Measurements from ENCODE around the gene ASB1. TPM values are rescaled to one million over a fixed set of nuclear protein-coding genes. Genes with fewer than 3 reads are reported as not detected.

Gene ASB1
- total and polyA plus RNA-seq, 2 donors (not counting 1 experiment from before 2014, with no cell fraction given) = 19.3 to 40.6 TPM

DNA sequence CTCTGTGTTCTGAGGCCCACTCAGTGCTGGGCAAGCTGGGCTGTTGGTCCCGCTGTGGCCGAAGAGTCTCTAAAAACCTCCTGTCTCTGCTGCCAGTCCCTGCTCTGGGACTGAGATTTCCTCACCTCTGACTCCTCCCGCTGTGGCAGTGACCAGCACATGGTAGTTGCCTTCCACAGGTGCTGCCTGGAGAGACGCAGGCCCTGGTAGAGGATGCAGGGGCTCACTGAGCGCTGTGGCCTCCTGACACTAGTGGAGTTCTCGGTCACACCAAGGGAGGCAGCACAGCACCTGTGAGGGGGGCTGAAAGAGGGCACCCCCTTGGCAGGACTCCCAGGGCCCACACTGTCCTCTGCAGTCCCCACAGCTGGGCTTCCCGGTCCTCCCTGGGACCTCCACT is 3.8 kb upstream of the ASB1 start:
- H3K9ac ChIP-seq (ENCODE audit: insufficient read depth, low read length) = no peak overlapping the region
- no peaks in the 10 kb centered on the region for H3K9me3 ChIP-seq (ENCODE audit: control insufficient read depth, insufficient read depth, low read depth, low read length)
- peaks cover 8% of the 10 kb centered on the region for H3K79me2 ChIP-seq (ENCODE audit: control insufficient read depth, insufficient read depth, low read length)
- H3K4me1 ChIP-seq (ENCODE audit: control insufficient read depth, extremely low read depth, insufficient read depth, low read length) = peaks cover 23% of the 10 kb centered on the region
- H4K20me1 ChIP-seq (ENCODE audit: control insufficient read depth, extremely low read depth, insufficient read depth, low read length) = no peaks in the 10 kb centered on the region
- no peak overlapping the region for H3K4me3 ChIP-seq (replicated peaks in 1 of 4; ENCODE audit: control extremely low read depth in 1 of 4, insufficient read depth in 1 of 4, low read depth in 3 of 4, low read length in 4 of 4)
- H3K27ac ChIP-seq (ENCODE audit: insufficient read depth, low read length) = peak overlapping the region; percentile 35
- no peaks in the 10 kb centered on the region for H3K36me3 ChIP-seq (ENCODE audit: control insufficient read depth, insufficient read depth, low read length)
- H3K27me3 ChIP-seq (ENCODE audit: control insufficient read depth, insufficient read depth, low read length) = no peaks in the 10 kb centered on the region
- no peak for DNase-seq (ENCODE audit: low read depth in 2 of 2)
- no peak overlapping the region for H3K4me2 ChIP-seq (ENCODE audit: extremely low read depth, insufficient read depth, low read length)
- no peak overlapping the region for H2AFZ ChIP-seq (ENCODE audit: low read length)
- TF ChIP-seq, protein P1, sequence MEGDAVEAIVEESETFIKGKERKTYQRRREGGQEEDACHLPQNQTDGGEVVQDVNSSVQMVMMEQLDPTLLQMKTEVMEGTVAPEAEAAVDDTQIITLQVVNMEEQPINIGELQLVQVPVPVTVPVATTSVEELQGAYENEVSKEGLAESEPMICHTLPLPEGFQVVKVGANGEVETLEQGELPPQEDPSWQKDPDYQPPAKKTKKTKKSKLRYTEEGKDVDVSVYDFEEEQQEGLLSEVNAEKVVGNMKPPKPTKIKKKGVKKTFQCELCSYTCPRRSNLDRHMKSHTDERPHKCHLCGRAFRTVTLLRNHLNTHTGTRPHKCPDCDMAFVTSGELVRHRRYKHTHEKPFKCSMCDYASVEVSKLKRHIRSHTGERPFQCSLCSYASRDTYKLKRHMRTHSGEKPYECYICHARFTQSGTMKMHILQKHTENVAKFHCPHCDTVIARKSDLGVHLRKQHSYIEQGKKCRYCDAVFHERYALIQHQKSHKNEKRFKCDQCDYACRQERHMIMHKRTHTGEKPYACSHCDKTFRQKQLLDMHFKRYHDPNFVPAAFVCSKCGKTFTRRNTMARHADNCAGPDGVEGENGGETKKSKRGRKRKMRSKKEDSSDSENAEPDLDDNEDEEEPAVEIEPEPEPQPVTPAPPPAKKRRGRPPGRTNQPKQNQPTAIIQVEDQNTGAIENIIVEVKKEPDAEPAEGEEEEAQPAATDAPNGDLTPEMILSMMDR (conservative IDR thresholded peaks at IDR 0.05 in 1 of 2, IDR thresholded peaks at IDR 0.05 in 1 of 2; ENCODE audit: low read depth in 1 of 2, low read length in 2 of 2) = no peak
- no peak for TF ChIP-seq EZH2 (IDR thresholded peaks at IDR 0.05; ENCODE audit: low read length, missing control alignments)

DNA sequence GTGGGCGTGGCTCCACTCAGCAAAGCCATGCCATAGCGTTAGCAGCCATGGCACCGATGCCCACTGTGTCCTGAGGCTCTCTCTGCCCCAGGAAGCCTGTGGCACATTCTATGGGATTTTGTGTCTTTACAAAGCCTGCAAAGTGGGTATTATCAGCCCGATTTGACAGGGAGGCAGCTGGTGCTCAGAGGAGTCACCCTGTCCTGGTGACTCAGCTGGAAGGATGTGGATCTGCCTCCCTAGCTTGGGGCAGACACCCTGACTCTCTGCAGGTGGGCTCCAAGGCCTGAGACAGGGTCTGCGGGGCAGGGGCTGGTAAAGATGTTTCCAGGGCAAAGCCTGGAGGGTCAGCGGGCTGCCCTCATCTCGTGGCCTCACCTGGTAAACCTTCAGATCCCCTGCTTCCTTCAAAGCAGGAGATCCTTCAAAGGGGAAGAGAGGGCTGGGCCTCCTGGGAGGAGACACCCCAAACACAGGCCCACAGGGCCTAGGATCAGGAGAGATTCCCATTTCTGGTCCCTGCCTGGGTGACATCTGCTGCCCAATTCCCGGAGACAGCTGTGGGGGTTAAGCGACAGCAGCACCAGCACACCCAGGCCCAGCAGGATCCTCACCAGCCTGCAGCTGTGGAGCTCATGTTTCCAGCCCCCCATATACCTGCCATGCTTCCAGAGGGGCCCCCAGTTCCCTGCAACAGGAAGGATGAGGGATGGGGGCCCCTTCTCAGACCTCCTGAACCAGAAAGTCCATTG is 3.0 kb upstream of the ASB1 start:
- H2AFZ ChIP-seq (ENCODE audit: low read length) = no peak overlapping the region
- DNase-seq (ENCODE audit: low read depth in 2 of 2) = peak in 1 of 2 donors; percentile 61
- no peaks in the 10 kb centered on the region for H4K20me1 ChIP-seq (ENCODE audit: control insufficient read depth, extremely low read depth, insufficient read depth, low read length)
- no peaks in the 10 kb centered on the region for H3K27me3 ChIP-seq (ENCODE audit: control insufficient read depth, insufficient read depth, low read length)
- no peak overlapping the region for H3K4me3 ChIP-seq (replicated peaks in 1 of 4; ENCODE audit: control extremely low read depth in 1 of 4, insufficient read depth in 1 of 4, low read depth in 3 of 4, low read length in 4 of 4)
- H3K27ac ChIP-seq (ENCODE audit: insufficient read depth, low read length) = peak overlapping the region; percentile 76
- H3K4me1 ChIP-seq (ENCODE audit: control insufficient read depth, extremely low read depth, insufficient read depth, low read length) = peaks cover 26% of the 10 kb centered on the region
- peak overlapping the region; percentile 27 for H3K4me2 ChIP-seq (ENCODE audit: extremely low read depth, insufficient read depth, low read length)
- TF ChIP-seq, protein P1 (conservative IDR thresholded peaks at IDR 0.05 in 1 of 2, IDR thresholded peaks at IDR 0.05 in 1 of 2; ENCODE audit: low read depth in 1 of 2, low read length in 2 of 2) = no peak
- TF ChIP-seq EZH2 (IDR thresholded peaks at IDR 0.05; ENCODE audit: low read length, missing control alignments) = no peak
- H3K9me3 ChIP-seq (ENCODE audit: control insufficient read depth, insufficient read depth, low read depth, low read length) = no peaks in the 10 kb centered on the region
- no peaks in the 10 kb centered on the region for H3K36me3 ChIP-seq (ENCODE audit: control insufficient read depth, insufficient read depth, low read length)
- no peak overlapping the region for H3K9ac ChIP-seq (ENCODE audit: insufficient read depth, low read length)
- H3K79me2 ChIP-seq (ENCODE audit: control insufficient read depth, insufficient read depth, low read length) = peaks cover 16% of the 10 kb centered on the region

DNA sequence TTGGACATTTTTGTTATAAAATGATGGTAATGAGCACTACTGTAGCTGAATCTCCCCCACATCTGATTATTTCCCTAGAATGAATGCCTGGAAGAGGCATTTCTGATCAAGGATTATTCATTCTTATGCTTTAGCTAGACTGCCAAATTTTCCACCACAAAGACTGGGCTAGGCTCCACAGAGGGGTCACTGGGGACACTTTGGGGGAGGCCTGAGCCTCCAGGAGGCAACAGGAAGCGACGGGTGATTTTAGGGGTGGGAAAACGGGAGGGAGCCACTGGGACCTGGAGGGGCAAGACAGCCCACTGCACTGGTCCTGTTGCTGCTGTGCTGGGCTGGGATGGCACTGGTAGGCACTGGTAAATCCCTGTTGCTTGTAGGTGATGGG is 2.4 kb upstream of the ASB1 start:
- peak; percentile 32 to 83 for DNase-seq (ENCODE audit: low read depth in 2 of 2)
- H3K9me3 ChIP-seq (ENCODE audit: control insufficient read depth, insufficient read depth, low read depth, low read length) = no peaks in the 10 kb centered on the region
- H3K4me1 ChIP-seq (ENCODE audit: control insufficient read depth, extremely low read depth, insufficient read depth, low read length) = peaks cover 26% of the 10 kb centered on the region
- H3K9ac ChIP-seq (ENCODE audit: insufficient read depth, low read length) = no peak overlapping the region
- peak overlapping the region; percentile 27 for H3K4me2 ChIP-seq (ENCODE audit: extremely low read depth, insufficient read depth, low read length)
- no peak overlapping the region for H2AFZ ChIP-seq (ENCODE audit: low read length)
- TF ChIP-seq, protein P1 (conservative IDR thresholded peaks at IDR 0.05 in 1 of 2, IDR thresholded peaks at IDR 0.05 in 1 of 2; ENCODE audit: low read depth in 1 of 2, low read length in 2 of 2) = no peak
- TF ChIP-seq EZH2 (IDR thresholded peaks at IDR 0.05; ENCODE audit: low read length, missing control alignments) = no peak
- no peaks in the 10 kb centered on the region for H3K27me3 ChIP-seq (ENCODE audit: control insufficient read depth, insufficient read depth, low read length)
- peaks cover 22% of the 10 kb centered on the region for H3K79me2 ChIP-seq (ENCODE audit: control insufficient read depth, insufficient read depth, low read length)
- H3K27ac ChIP-seq (ENCODE audit: insufficient read depth, low read length) = peak overlapping the region; percentile 76
- no peak overlapping the region for H3K4me3 ChIP-seq (replicated peaks in 1 of 4; ENCODE audit: control extremely low read depth in 1 of 4, insufficient read depth in 1 of 4, low read depth in 3 of 4, low read length in 4 of 4)
- no peaks in the 10 kb centered on the region for H3K36me3 ChIP-seq (ENCODE audit: control insufficient read depth, insufficient read depth, low read length)
- no peaks in the 10 kb centered on the region for H4K20me1 ChIP-seq (ENCODE audit: control insufficient read depth, extremely low read depth, insufficient read depth, low read length)
